22Rv1 (cell line): Measurements from ENCODE around the gene ACOX1.

ENCODE experiments used
- CTCF ChIP-seq: fragments of 450-650 bp; IDR thresholded peaks from 2 replicates; pipeline ENCODE4 v1.5.1; 2017; ENCODE audit warnings: mild to moderate bottlenecking
- ZFX ChIP-seq: fragments of 450-650 bp; IDR thresholded peaks from 2 replicates; pipeline ENCODE4 v1.6.1; 2017; ENCODE audit warnings: antibody characterized with exemption, borderline replicate concordance

GRCh38 chr17:75926456-75926855 lies 52.5 kb downstream of the ACOX1 start:
- TF ChIP-seq CTCF (no peak), ZFX (no peak)
